ENCODE results near the gene IER2. TPM values are rescaled to one million over a fixed set of nuclear protein-coding genes. Genes with fewer than 3 reads are reported as not detected.

The IER2 gene
- total and polyA plus RNA-seq, 9 of the 15 experiments (the other 6 are each of a cell fraction or from before 2014, with no cell fraction given): 4.5 to 205 (median 23.7) TPM

GRCh38 chr19:13154241-13154778 lies 4.1 kb downstream of the IER2 start (continued):
- no peak for TF ChIP-seq CBX3 (IDR thresholded peaks at IDR 0.05; ENCODE audit: borderline replicate concordance in 1 of 2, low read length in 2 of 2)
- no peak for TF ChIP-seq RREB1 (CRISPR knock-in tag; IDR thresholded peaks at IDR 0.05)
- peak; percentile 83 for TF ChIP-seq RBM22 (IDR thresholded peaks at IDR 0.05; ENCODE audit: low read depth, low read length, poor library complexity, severe bottlenecking)
- no peak for TF ChIP-seq MCM2 (IDR thresholded peaks at IDR 0.05; ENCODE audit: low read depth)
- peak; percentile 69 for TF ChIP-seq GABPA (tag; conservative IDR thresholded peaks at IDR 0.05; ENCODE audit: low read depth)
- no peak for TF ChIP-seq SMARCA5 (IDR thresholded peaks at IDR 0.05)
- TF ChIP-seq GTF2F1 (IDR thresholded peaks at IDR 0.05; ENCODE audit: low read depth, low read length): no peak
- no peak for TF ChIP-seq PHF20 (IDR thresholded peaks at IDR 0.05; ENCODE audit: partially characterized antibody)
- peak; percentile 12 for TF ChIP-seq SMAD1 (IDR thresholded peaks at IDR 0.05; ENCODE audit: low read depth, low read length, partially characterized antibody)
- no peak for TF ChIP-seq GTF2B (IDR thresholded peaks at IDR 0.05; ENCODE audit: extremely low read depth, insufficient read length)
- peak; percentile 71 for TF ChIP-seq SUPT5H (IDR thresholded peaks at IDR 0.05)
- no peak; a peak in 1 of 4 replicates for TF ChIP-seq SIN3A (IDR thresholded peaks at IDR 0.05; ENCODE audit: borderline replicate concordance in 2 of 2, control insufficient read depth in 1 of 2, low read depth in 2 of 2, low read length in 2 of 2)
- peak; percentile 19; the same call in 1 of the 2 replicates for TF ChIP-seq RB1 (IDR thresholded peaks at IDR 0.05; ENCODE audit: low read depth)
- no peak for TF ChIP-seq ILK (tag; IDR thresholded peaks at IDR 0.05; ENCODE audit: borderline replicate concordance, low read depth)
- TF ChIP-seq TEAD4 (IDR thresholded peaks at IDR 0.05; ENCODE audit: low read length): peak; percentile 55
- peak; percentile 67; the same call in 1 of the 2 replicates for TF ChIP-seq TEAD4 (CRISPR knock-in tag; IDR thresholded peaks at IDR 0.05; ENCODE audit: borderline replicate concordance)
- TF ChIP-seq, protein P1, sequence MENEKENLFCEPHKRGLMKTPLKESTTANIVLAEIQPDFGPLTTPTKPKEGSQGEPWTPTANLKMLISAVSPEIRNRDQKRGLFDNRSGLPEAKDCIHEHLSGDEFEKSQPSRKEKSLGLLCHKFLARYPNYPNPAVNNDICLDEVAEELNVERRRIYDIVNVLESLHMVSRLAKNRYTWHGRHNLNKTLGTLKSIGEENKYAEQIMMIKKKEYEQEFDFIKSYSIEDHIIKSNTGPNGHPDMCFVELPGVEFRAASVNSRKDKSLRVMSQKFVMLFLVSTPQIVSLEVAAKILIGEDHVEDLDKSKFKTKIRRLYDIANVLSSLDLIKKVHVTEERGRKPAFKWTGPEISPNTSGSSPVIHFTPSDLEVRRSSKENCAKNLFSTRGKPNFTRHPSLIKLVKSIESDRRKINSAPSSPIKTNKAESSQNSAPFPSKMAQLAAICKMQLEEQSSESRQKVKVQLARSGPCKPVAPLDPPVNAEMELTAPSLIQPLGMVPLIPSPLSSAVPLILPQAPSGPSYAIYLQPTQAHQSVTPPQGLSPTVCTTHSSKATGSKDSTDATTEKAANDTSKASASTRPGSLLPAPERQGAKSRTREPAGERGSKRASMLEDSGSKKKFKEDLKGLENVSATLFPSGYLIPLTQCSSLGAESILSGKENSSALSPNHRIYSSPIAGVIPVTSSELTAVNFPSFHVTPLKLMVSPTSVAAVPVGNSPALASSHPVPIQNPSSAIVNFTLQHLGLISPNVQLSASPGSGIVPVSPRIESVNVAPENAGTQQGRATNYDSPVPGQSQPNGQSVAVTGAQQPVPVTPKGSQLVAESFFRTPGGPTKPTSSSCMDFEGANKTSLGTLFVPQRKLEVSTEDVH (IDR thresholded peaks at IDR 0.05; ENCODE audit: low read depth, partially characterized antibody): no peak
- no peak for TF ChIP-seq MIER1 (IDR thresholded peaks at IDR 0.05; ENCODE audit: low read depth)
- peak; percentile 79 for TF ChIP-seq ETV1 (tag; conservative IDR thresholded peaks at IDR 0.05; ENCODE audit: low read depth)
- no peak for TF ChIP-seq PHTF2 (CRISPR knock-in tag; IDR thresholded peaks at IDR 0.05)
- no peak for TF ChIP-seq ZNF217 (CRISPR knock-in tag; IDR thresholded peaks at IDR 0.05)
